Measurements from ENCODE around the gene SPDEF.
A peak's percentile ranks its signal among the peaks of the same experiment; 100 is the strongest.

The SPDEF gene

DNA sequence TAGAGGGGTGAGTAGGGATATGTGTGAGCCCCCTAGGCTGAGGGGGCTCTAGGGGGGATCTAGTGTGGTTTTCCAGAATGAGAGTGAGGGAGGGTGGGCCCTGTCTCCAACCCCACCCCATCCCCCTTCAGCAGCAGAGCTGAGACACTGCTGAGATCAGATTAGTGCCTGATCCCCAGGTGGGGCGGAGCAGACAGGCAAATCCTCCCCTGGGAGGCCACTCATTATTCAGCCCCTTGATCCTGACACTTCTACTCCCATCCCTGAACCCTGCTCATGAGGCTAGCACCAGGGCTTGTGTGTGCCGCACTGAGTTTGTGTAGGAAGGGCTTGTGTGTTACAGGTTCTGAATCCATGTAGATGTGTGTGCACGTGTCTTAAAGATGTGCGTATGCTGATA is 42.5 kb downstream of the SPDEF start:
- DNase-seq, result peak; percentile 99
- Histone ChIP-seq H3K27ac (peak overlapping the region; percentile 90), H3K4me3 (ENCODE audit: low read depth, low read length) (peak overlapping the region; percentile 2; the same call in 1 of the 2 replicates), H3K9me3 (ENCODE audit: severe bottlenecking) (peaks cover 4% of the 10 kb centered on the region), H3K36me3 (no peaks in the 10 kb centered on the region), H3K27me3 (ENCODE audit: insufficient read depth, low read depth, severe bottlenecking) (no peaks in the 10 kb centered on the region)
- TF ChIP-seq, protein P1, sequence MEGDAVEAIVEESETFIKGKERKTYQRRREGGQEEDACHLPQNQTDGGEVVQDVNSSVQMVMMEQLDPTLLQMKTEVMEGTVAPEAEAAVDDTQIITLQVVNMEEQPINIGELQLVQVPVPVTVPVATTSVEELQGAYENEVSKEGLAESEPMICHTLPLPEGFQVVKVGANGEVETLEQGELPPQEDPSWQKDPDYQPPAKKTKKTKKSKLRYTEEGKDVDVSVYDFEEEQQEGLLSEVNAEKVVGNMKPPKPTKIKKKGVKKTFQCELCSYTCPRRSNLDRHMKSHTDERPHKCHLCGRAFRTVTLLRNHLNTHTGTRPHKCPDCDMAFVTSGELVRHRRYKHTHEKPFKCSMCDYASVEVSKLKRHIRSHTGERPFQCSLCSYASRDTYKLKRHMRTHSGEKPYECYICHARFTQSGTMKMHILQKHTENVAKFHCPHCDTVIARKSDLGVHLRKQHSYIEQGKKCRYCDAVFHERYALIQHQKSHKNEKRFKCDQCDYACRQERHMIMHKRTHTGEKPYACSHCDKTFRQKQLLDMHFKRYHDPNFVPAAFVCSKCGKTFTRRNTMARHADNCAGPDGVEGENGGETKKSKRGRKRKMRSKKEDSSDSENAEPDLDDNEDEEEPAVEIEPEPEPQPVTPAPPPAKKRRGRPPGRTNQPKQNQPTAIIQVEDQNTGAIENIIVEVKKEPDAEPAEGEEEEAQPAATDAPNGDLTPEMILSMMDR (IDR thresholded peaks at IDR 0.05; ENCODE audit: low read depth, low read length), result no peak

DNA sequence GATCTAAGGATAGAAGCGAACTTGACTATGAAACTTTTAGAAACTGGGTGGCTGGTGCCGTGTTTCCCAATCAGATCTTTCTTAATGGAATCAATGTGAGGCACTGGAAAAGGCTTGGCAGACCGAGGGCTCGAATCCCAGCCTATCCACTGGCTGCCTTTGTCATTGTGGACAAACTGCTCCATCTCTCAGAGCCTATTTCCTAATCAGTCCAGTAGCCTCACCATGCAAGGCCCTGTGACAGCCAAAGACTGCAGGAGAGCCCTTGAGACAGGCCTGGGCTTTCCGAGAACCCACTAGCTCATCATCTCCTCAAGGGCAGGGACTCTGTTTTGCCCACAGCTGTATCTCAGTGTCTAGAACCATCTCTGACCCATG is 43.4 kb downstream of the SPDEF start:
- no peaks in the 10 kb centered on the region for H3K36me3 ChIP-seq
- DNase-seq, result peak; percentile 45
- no peak overlapping the region for H3K4me3 ChIP-seq (ENCODE audit: low read depth, low read length)
- H3K27ac ChIP-seq, result peak overlapping the region; percentile 90
- peaks cover 4% of the 10 kb centered on the region for H3K9me3 ChIP-seq (ENCODE audit: severe bottlenecking)
- H3K27me3 ChIP-seq (ENCODE audit: insufficient read depth, low read depth, severe bottlenecking), result no peaks in the 10 kb centered on the region
- TF ChIP-seq, protein P1 (IDR thresholded peaks at IDR 0.05; ENCODE audit: low read depth, low read length), result no peak

DNA sequence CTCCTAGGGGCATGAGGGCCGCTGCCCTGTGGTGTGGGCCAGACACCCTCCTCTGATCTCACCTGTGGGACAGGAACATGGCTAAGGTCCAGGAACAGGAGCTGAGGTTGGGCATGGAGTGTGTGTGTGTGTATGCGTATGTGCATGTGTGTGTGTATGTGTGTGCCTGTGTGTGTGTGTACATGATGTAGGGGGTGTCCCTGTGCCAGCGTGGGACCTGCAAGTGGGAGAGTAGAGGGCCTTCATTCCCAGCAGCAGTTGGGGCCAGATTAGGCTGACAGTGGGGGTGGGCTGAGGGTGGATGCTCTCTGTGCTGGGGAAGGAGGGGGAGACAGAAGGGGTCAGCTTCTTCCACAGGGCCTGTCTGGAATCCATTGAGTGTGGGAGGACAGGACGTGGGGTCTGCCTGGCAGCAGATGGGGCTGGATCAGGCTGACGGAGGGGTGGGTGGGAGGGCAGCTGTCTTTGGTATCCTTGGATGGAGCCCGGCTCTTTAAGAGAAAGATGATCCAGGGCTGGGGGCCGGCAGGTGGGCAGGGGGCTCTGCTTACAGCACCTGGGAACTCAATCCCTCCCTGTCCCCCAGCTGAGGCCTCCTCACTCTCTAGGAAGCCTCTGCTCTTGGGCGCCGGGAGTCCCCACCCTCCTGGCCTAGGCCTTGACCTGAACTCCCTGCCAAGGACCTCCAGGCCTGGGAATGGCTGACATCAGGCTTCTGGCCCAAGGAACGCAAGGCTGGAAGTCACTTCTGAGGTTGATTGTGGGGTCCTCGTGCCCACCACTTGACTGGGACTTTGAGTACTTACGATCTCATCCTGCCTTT is 44.0 kb downstream of the SPDEF start:
- no peaks in the 10 kb centered on the region for H3K36me3 ChIP-seq
- peak overlapping the region; percentile 90 for H3K27ac ChIP-seq
- no peak overlapping the region for H3K4me3 ChIP-seq (ENCODE audit: low read depth, low read length)
- DNase-seq, result peak; percentile 87
- peaks cover 4% of the 10 kb centered on the region for H3K9me3 ChIP-seq (ENCODE audit: severe bottlenecking)
- TF ChIP-seq, protein P1 (IDR thresholded peaks at IDR 0.05; ENCODE audit: low read depth, low read length), result no peak
- no peaks in the 10 kb centered on the region for H3K27me3 ChIP-seq (ENCODE audit: insufficient read depth, low read depth, severe bottlenecking)

DNA sequence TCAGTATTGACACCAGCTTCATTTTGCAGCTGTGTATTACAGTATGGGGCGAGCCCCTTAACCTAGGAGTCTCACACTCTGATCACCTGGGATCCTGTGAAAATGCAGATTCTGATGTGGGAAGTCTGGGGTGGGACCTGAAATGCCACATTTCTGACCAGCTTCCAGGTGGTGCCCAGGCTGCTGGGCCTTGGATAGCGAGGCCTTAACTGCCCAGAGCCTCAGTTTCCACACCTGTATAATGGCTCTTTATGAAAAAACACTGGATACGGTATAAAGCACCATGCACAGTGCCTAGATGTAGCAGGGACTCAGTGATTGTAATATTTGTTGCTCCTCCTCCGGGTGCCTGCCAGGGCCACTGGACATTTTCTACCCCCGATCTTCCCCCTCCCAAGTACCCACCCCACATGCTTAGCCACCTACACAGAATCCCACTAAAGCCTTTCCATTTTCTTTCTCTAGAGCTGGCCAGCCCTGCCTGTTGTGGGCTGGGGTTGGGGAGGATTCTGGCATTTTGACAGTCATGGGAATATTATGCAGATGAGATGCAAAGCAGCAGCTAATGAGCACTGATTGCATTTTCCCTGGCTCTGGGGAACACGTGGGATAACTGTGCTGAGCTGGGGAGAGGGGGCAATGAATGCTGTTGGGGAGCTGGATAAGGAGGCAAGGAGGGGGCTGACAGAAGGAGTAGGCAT is 44.8 kb downstream of the SPDEF start:
- no peaks in the 10 kb centered on the region for H3K36me3 ChIP-seq
- no peaks in the 10 kb centered on the region for H3K27me3 ChIP-seq (ENCODE audit: insufficient read depth, low read depth, severe bottlenecking)
- H3K9me3 ChIP-seq (ENCODE audit: severe bottlenecking), result peaks cover 4% of the 10 kb centered on the region
- no peak overlapping the region for H3K4me3 ChIP-seq (ENCODE audit: low read depth, low read length)
- peak overlapping the region; percentile 90 for H3K27ac ChIP-seq
- TF ChIP-seq, protein P1 (IDR thresholded peaks at IDR 0.05; ENCODE audit: low read depth, low read length), result no peak
- no peak for DNase-seq

DNA sequence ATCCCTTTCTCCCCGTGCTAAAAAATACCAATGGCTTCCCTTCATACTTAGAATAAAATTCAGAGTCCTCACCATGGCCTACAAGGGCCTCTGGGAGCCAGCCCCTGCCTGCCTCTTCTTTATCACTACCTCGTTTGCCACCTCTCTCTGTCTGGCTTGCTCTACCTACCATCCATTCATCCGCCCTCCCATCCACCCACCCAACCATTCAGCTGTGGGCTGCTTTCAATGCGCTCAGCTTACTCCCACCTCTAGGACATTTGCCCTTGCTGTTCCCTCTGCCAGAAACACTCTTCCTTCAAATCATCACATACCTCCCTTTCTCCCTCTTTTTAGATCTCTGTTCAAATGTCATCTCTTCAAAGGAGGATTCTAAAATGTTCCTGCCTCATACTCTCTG is 45.8 kb downstream of the SPDEF start:
- H3K36me3 ChIP-seq, result no peaks in the 10 kb centered on the region
- no peak for DNase-seq
- no peak overlapping the region for H3K27ac ChIP-seq
- no peak overlapping the region for H3K4me3 ChIP-seq (ENCODE audit: low read depth, low read length)
- no peaks in the 10 kb centered on the region for H3K27me3 ChIP-seq (ENCODE audit: insufficient read depth, low read depth, severe bottlenecking)
- TF ChIP-seq, protein P1 (IDR thresholded peaks at IDR 0.05; ENCODE audit: low read depth, low read length), result no peak
- H3K9me3 ChIP-seq (ENCODE audit: severe bottlenecking), result peaks cover 4% of the 10 kb centered on the region

Measured in WERI-Rb-1 (cell line).